Spleen (tissue), 11 donors: ENCODE measurements around the gene FOXRED1. TPM values are rescaled to one million over a fixed set of nuclear protein-coding genes. Genes with fewer than 3 reads are reported as not detected.
A peak's percentile ranks its signal among the peaks of the same experiment; 100 is the strongest.

Experiments
- DNase-seq: peaks from one replicate; pipeline ENCODE4 v3.0.0-alpha.2; 2020
- H3K27ac ChIP-seq, 8 donors: fragments of 200-600 bp; sonication (generic) in 7 of 8; 1 replicate in 4 of 8; 2 replicates in 4 of 8; pipeline versions ENCODE4 v1.5.0 to v1.8.0; 2016 to 2021; ENCODE audit warnings: inconsistent platforms in 4 of 8, mild to moderate bottlenecking in 4 of 8, moderate library complexity in 1 of 8
- H3K27me3 ChIP-seq, 7 donors: fragments of 200-600 bp; sonication (generic) in 6 of 7; replicated peaks in 1 of 7; 1 replicate in 4 of 7; 2 replicates in 3 of 7; pipeline versions ENCODE4 v1.5.0 to v1.8.0; 2016 to 2021; ENCODE audit warnings: inconsistent platforms in 3 of 7, mild to moderate bottlenecking in 1 of 7
- H3K36me3 ChIP-seq, 6 donors: fragments of 200-600 bp; sonication (generic) in 5 of 6; 1 replicate in 4 of 6; 2 replicates in 2 of 6; pipeline versions ENCODE4 v1.5.0 to v1.8.0; 2016 to 2021; ENCODE audit warnings: inconsistent platforms in 2 of 6
- H3K4me1 ChIP-seq, 6 donors: fragments of 200-600 bp; sonication (generic) in 5 of 6; 1 replicate in 3 of 6; 2 replicates in 3 of 6; pipeline versions ENCODE4 v1.5.0 to v1.8.0; 2016 to 2021; ENCODE audit warnings: inconsistent platforms in 3 of 6
- H3K4me3 ChIP-seq, 8 donors: fragments of 200-600 bp; sonication (generic) in 7 of 8; 1 replicate in 4 of 8; 2 replicates in 4 of 8; pipeline versions ENCODE4 v1.5.0 to v1.8.0; 2016 to 2021; ENCODE audit warnings: inconsistent platforms in 4 of 8, mild to moderate bottlenecking in 4 of 8, moderate library complexity in 2 of 8
- H3K9me3 ChIP-seq, 8 donors: fragments of 200-600 bp; sonication (generic) in 7 of 8; 1 replicate in 4 of 8; 2 replicates in 4 of 8; pipeline versions ENCODE4 v1.5.0 to v1.8.0; 2016 to 2021; ENCODE audit warnings: inconsistent platforms in 4 of 8
- CTCF ChIP-seq, 11 experiments: fragments of 200-600 bp in 7 of 11; fragments of 450-650 bp in 4 of 11; sonication (generic) in 4 of 11; IDR thresholded peaks in 8 of 11; conservative IDR thresholded peaks in 3 of 11; 1 replicate in 7 of 11; 2 replicates in 4 of 11; pipeline versions ENCODE4 v1.4.0 to v1.8.0; 2016 to 2021; ENCODE audit warnings: antibody characterized with exemption in 11 of 11, inconsistent platforms in 4 of 11, mild to moderate bottlenecking in 1 of 11
- POLR2A ChIP-seq, 3 donors: fragments of 450-650 bp; IDR thresholded peaks; one replicate each; pipeline ENCODE4 v1.5.1; 2017; ENCODE audit warnings: antibody characterized with exemption in 3 of 3, mild to moderate bottlenecking in 1 of 3
- POLR2AphosphoS5 ChIP-seq, 3 donors: sonication (generic); formaldehyde crosslinking; IDR thresholded peaks; one replicate each; pipeline ENCODE4 v1.5.1; 2017; ENCODE audit warnings: antibody characterized with exemption in 3 of 3
- WGBS, 5 donors: extraction: QIAGEN DNeasy Blood & Tissue Kit in 3 of 5; methylation state at CpG; one replicate each; pipeline versions ENCODE4 v1.1.5 to v1.1.7; 2013 to 2018; 5-methylcytosine and 5-hydroxymethylcytosine counted together
- intact Hi-C: fragments of 100-400 bp; cut with DNase I; formaldehyde crosslinking; loops from one replicate; pipeline ENCODE4 v1.15.0; 2023; ENCODE audit warnings: low total_unique reads
- polyA plus RNA-seq, 3 donors: library from polyadenylated mRNA; stranded (reverse); fragments of 200-250 nt; gene quantifications; one replicate each; pipeline ENCODE4 v1.2.1, GENCODE V29; 2013
- total RNA-seq, 7 donors: library from RNA; depleted of rRNA in 3 of 7; stranded (reverse); fragments of >200 nt in 3 of 7; fragmentation: NEBNext Ultra II Directional in 4 of 7; extraction: Animal tissue kit (Norgen Biotek cat#: 25700) in 4 of 7; gene quantifications; one replicate each; pipeline versions ENCODE4 v1.1.0 to v1.2.1, GENCODE V29; 2016 to 2021
- donor health status: healthy with polysubstance abuse.
- donor health status: DM: no; HTN: no; CAD: no; lungs with moderate emphysema.
- donor health status: DM: no; HTN: no; CAD: no.
- donor health status: Bipolar disorder and iron deficiency.
- donor health status: healthy.
- donor health status: DM: no; HTN: no; CAD: no.
- donor health status: DM: yes; HTN: yes; CAD: no.

FOXRED1 gene
- total and polyA plus RNA-seq, 10 donors, result 20.5 to 48.1 (median 31.5) TPM

GRCh38 chr11:126317432-126317755 is 48.4 kb downstream of the FOXRED1 start:
- Histone ChIP-seq H3K27me3 (no peaks in the 10 kb centered on the region), H3K36me3 (peaks cover 0 to 41% (median 9%) of the 10 kb centered on the region in 6 donors), H3K9me3 (no peaks in the 10 kb centered on the region), H3K4me1 (peaks cover 17 to 69% (median 28%) of the 10 kb centered on the region in 6 donors), H3K4me3 (no peak overlapping the region), H3K27ac (peak overlapping the region; percentile 40 to 85 (median 80))
- WGBS, 5 donors, result 5 to 30% (median 17%) methylated on average over 1 of the region's 1 CpG
- TF ChIP-seq CTCF (IDR thresholded peaks at IDR 0.05 in 8 of 11, conservative IDR thresholded peaks at IDR 0.05 in 3 of 11) (no peak), POLR2A (IDR thresholded peaks at IDR 0.05) (no peak), POLR2AphosphoS5 (IDR thresholded peaks at IDR 0.05) (no peak)
- intact Hi-C loops, result no loop called here
- no peak for DNase-seq

- WGBS, 5 donors, result 22 to 48% (median 32%) methylated on average over 12 to 14 of the region's 14 CpGs
- H3K4me3 ChIP-seq, result peak overlapping the region in 1 of 8 donors; percentile 32
- H3K27me3 ChIP-seq, result no peaks in the 10 kb centered on the region
- DNase-seq, result peak; percentile 55
- TF ChIP-seq POLR2A (IDR thresholded peaks at IDR 0.05) (no peak), POLR2AphosphoS5 (IDR thresholded peaks at IDR 0.05) (peak in 2 of 3 donors; percentile 8 to 62)
- peak overlapping the region; percentile 40 to 85 (median 80) for H3K27ac ChIP-seq
- peaks cover 0 to 35% (median 9%) of the 10 kb centered on the region in 6 donors for H3K36me3 ChIP-seq
- intact Hi-C loops, result no loop called here
- no peaks in the 10 kb centered on the region for H3K9me3 ChIP-seq
- peaks cover 17 to 64% (median 25%) of the 10 kb centered on the region in 6 donors for H3K4me1 ChIP-seq
Measured at GRCh38 chr11:126317756-126318573, 49.0 kb downstream of the FOXRED1 start.

DNA sequence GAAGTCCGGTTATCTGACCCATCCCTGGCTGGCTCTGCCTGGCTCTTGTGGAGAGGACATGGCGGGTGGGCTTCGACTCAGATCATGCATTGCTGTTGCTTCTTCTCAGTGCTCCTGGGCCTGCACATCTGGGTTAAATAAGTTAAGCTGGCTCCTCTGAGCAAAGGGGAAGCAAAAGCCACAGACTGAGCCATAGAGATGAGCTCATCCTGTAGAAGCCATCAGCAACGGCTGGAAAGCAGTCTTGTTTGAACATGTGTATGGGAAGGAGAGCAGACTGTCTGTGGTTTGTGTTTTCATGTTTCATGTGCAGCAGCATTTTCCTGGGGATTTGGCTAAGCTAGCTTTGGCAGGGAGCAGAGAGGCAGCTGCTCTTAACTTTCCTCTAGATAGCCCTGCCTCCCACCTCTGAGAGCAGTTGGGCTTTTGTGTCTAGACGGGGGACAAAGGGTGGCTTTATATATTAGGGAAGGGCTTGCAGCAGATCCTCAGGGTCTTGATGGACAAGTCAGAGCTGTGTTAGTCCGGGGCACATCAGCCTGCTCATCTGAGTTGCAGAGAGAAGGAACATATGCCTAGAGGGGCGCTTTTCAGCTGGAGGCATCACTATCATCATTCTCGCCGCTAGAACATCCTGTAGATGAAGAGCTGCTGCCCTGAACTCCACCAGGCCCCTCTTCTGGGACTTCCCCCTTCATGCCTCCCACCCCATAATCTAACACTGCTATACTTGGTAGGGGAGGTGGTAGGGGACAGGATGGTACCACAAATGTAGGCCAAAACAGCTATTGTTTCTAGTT is 49.8 kb downstream of the FOXRED1 start:
- Histone ChIP-seq H3K4me1 (peaks cover 17 to 55% (median 24%) of the 10 kb centered on the region in 6 donors), H3K9me3 (no peaks in the 10 kb centered on the region), H3K36me3 (peaks cover 0 to 34% (median 9%) of the 10 kb centered on the region in 6 donors), H3K27ac (peak overlapping the region; percentile 20 to 85 (median 80)), H3K4me3 (peak overlapping the region in 1 of 8 donors; percentile 32), H3K27me3 (no peaks in the 10 kb centered on the region)
- 23 to 47% (median 34%) methylated on average over 8 to 9 of the region's 9 CpGs for WGBS, 5 donors
- no peak for TF ChIP-seq POLR2A (IDR thresholded peaks at IDR 0.05)
- TF ChIP-seq POLR2AphosphoS5 (IDR thresholded peaks at IDR 0.05), result peak in 1 of 3 donors; percentile 2
- DNase-seq, result no peak
- intact Hi-C loops, result no loop called here

DNA sequence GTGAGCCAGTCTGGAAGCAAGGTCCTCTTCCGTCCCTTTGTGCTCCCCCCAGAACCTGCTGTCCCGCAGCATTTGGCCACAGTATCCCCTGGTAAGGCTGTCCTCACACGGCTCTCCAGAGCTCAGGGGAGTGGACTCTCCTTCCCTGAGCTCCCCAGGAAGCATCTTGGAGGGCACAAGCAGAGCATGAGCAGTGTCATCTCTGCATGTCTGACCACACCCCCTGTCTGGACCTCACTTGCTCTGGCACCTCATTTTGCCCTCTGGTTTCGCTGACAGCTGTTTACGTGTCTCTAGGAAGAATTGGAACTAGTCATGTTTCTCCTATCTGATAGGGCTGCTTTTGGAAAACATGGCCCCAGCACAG is 50.4 kb downstream of the FOXRED1 start:
- Histone ChIP-seq H3K36me3 (peaks cover 0 to 32% (median 3%) of the 10 kb centered on the region in 6 donors), H3K4me3 (no peak overlapping the region), H3K27ac (peak overlapping the region; percentile 3 to 85 (median 80)), H3K27me3 (no peaks in the 10 kb centered on the region), H3K9me3 (no peaks in the 10 kb centered on the region), H3K4me1 (peaks cover 17 to 53% (median 24%) of the 10 kb centered on the region in 6 donors)
- TF ChIP-seq POLR2AphosphoS5 (IDR thresholded peaks at IDR 0.05) (no peak), CTCF (IDR thresholded peaks at IDR 0.05 in 8 of 11, conservative IDR thresholded peaks at IDR 0.05 in 3 of 11) (no peak), POLR2A (IDR thresholded peaks at IDR 0.05) (no peak)
- WGBS, 5 donors, result 69 to 86% (median 75%) methylated on average over 5 of the region's 5 CpGs
- DNase-seq, result peak; percentile 64
- intact Hi-C loops, result no loop called here
